ENCODE results near the gene GJD2.

GRCh38 chr15:34768530-34768929 is 13.7 kb upstream of the GJD2 start:
- TF ChIP-seq CTCF (IDR thresholded peaks at IDR 0.05) (no peak), POLR2A (IDR thresholded peaks at IDR 0.05) (no peak)
